ENCODE results near the gene CACNA2D3.

Gene CACNA2D3

DNA sequence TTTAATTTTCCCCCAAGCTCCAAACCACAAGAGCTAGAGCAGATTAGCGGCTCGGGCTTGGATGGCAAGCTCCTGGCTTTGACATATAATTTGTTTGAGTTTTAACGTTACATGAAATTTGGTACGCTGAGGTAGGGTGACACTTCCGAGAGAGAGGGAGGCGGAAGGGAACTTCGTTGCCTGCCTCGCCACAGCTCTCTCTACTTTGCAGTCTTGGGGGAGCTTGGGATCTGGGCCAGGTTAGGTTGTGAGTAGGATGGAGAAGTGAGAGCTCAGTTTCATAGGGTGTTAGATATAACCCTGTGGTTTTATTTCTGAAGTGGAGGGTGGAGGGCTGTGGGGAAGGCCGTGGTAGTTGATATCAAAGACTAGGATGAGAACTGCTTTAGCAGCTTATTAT is 765.8 kb downstream of the CACNA2D3 start:
- TF ChIP-seq POLR2AphosphoS5 (IDR thresholded peaks at IDR 0.05; ENCODE audit: borderline replicate concordance, low read depth, low read length) = no peak
- TF ChIP-seq EZH2 (IDR thresholded peaks at IDR 0.05) = no peak
- TF ChIP-seq FOXP2 (optimal IDR thresholded peaks at IDR 0.05; ENCODE audit: control extremely low read depth, extremely low read length, insufficient read depth) = no peak
- H3K36me3 ChIP-seq (ENCODE audit: insufficient read depth, low read length) = no peaks in the 10 kb centered on the region
- no peak overlapping the region for H3K27ac ChIP-seq
- no peaks in the 10 kb centered on the region for H3K9me3 ChIP-seq (ENCODE audit: low read depth, low read length)
- DNase-seq (ENCODE audit: low read depth, low spot score) = no peak
- H3K4me3 ChIP-seq = no peak overlapping the region
- no peak overlapping the region for H3K9ac ChIP-seq (ENCODE audit: insufficient read length)

DNA sequence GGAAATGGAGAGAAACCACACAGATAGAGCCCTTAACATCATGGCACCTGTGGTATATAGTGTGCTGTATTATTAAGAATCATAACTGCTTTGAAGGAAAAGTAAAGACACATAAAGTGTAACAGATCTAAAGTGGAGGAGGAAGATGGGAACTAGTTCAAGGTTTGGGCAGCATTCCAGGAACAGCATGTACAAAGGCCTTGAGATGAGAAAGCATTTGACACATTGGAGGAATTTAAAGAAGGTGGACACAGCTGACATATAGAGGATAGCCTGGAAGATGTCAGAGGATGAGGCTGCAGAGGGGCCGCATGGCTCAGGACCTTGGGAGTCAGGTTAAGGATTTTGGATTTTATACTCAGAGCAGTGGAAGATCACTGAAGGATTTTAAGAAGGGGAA is 766.5 kb downstream of the CACNA2D3 start:
- DNase-seq (ENCODE audit: low read depth, low spot score) = no peak
- no peak overlapping the region for H3K4me3 ChIP-seq
- H3K9ac ChIP-seq (ENCODE audit: insufficient read length) = no peak overlapping the region
- H3K36me3 ChIP-seq (ENCODE audit: insufficient read depth, low read length) = no peaks in the 10 kb centered on the region
- no peaks in the 10 kb centered on the region for H3K9me3 ChIP-seq (ENCODE audit: low read depth, low read length)
- H3K27ac ChIP-seq = no peak overlapping the region
- no peak for TF ChIP-seq EZH2 (IDR thresholded peaks at IDR 0.05)
- no peak for TF ChIP-seq POLR2AphosphoS5 (IDR thresholded peaks at IDR 0.05; ENCODE audit: borderline replicate concordance, low read depth, low read length)
- TF ChIP-seq FOXP2 (optimal IDR thresholded peaks at IDR 0.05; ENCODE audit: control extremely low read depth, extremely low read length, insufficient read depth) = no peak

DNA sequence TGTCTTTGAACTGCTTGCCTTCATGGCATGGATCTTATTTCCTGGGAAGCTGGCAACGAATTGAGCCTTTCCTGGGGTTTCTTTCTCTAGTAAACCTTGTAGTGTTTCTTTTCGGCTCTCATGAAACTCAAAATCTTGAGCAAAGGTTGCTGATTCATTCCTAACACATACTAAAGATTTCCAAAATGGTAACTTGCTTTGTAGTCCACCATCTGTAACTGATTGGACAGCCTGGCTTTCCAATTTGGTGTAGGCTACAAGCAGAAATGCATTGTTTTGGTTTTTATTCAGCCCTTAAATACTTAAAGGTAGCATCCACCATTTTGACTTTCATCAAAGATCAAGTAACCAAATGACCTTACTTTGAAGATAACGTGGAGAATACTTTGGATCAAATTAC is 767.4 kb downstream of the CACNA2D3 start:
- Histone ChIP-seq H3K9ac (ENCODE audit: insufficient read length) (no peak overlapping the region), H3K36me3 (ENCODE audit: insufficient read depth, low read length) (no peaks in the 10 kb centered on the region), H3K9me3 (ENCODE audit: low read depth, low read length) (no peaks in the 10 kb centered on the region), H3K4me3 (no peak overlapping the region), H3K27ac (no peak overlapping the region)
- TF ChIP-seq FOXP2 (optimal IDR thresholded peaks at IDR 0.05; ENCODE audit: control extremely low read depth, extremely low read length, insufficient read depth) (no peak), POLR2AphosphoS5 (IDR thresholded peaks at IDR 0.05; ENCODE audit: borderline replicate concordance, low read depth, low read length) (no peak), EZH2 (IDR thresholded peaks at IDR 0.05) (no peak)
- DNase-seq (ENCODE audit: low read depth, low spot score) = no peak

DNA sequence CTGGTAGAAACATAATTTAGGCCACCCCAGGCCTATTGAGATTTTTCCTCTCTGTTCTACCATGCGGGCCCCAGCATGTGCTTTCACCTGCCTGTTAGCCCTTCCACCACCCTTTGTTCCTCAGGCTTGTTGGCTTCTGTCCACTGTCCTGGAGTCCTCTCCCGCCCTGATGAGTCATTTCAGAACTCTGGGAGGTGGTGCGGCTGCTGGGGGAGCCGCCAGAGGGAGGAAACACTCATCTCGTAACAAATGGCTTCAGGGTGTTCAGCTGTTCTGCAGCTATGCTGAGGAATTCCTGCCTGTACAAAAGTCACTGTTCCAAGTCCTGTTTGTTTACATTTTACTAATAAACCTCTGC is 769.2 kb downstream of the CACNA2D3 start:
- no peak overlapping the region for H3K9ac ChIP-seq (ENCODE audit: insufficient read length)
- H3K27ac ChIP-seq = peak overlapping the region; percentile 54

DNA sequence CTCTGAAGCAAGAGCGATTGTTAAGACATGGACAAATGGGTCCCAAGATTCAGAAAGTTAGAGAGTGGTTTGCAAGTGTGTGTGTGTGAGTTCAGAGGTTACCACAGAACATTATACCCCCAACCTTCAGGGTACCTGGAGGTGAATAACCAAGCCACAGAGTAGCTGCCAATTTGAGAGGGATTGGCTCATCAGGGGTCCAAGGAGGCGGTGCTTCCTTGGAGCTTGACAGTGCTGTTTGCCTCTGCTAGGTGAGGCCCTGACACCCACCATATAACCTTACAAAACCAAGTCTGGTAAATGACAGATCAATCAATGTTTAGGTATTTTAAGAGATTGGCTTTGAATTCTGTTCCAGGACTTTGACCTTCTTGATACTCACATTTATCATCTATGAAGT is 769.8 kb downstream of the CACNA2D3 start:
- H3K4me3 ChIP-seq = no peak overlapping the region
- no peaks in the 10 kb centered on the region for H3K36me3 ChIP-seq (ENCODE audit: insufficient read depth, low read length)
- H3K9ac ChIP-seq (ENCODE audit: insufficient read length) = no peak overlapping the region
- DNase-seq (ENCODE audit: low read depth, low spot score) = no peak
- H3K27ac ChIP-seq = 0 out of 2 replicates have a peak overlapping the region, but pooled peaks have one; percentile 54
- no peaks in the 10 kb centered on the region for H3K9me3 ChIP-seq (ENCODE audit: low read depth, low read length)
- TF ChIP-seq FOXP2 (optimal IDR thresholded peaks at IDR 0.05; ENCODE audit: control extremely low read depth, extremely low read length, insufficient read depth) (no peak), POLR2AphosphoS5 (IDR thresholded peaks at IDR 0.05; ENCODE audit: borderline replicate concordance, low read depth, low read length) (no peak), EZH2 (IDR thresholded peaks at IDR 0.05) (no peak)

More for the DNA sequence above, 769.2 kb downstream of the CACNA2D3 start:
- Histone ChIP-seq H3K36me3 (ENCODE audit: insufficient read depth, low read length) (no peaks in the 10 kb centered on the region), H3K4me3 (peak overlapping the region; percentile 28; the same call in 1 of the 2 replicates), H3K9me3 (ENCODE audit: low read depth, low read length) (no peaks in the 10 kb centered on the region)
- peak; percentile 12 for DNase-seq (ENCODE audit: low read depth, low spot score)
- no peak for TF ChIP-seq FOXP2 (optimal IDR thresholded peaks at IDR 0.05; ENCODE audit: control extremely low read depth, extremely low read length, insufficient read depth)
- TF ChIP-seq EZH2 (IDR thresholded peaks at IDR 0.05) = no peak
- TF ChIP-seq POLR2AphosphoS5 (IDR thresholded peaks at IDR 0.05; ENCODE audit: borderline replicate concordance, low read depth, low read length) = no peak

DNA sequence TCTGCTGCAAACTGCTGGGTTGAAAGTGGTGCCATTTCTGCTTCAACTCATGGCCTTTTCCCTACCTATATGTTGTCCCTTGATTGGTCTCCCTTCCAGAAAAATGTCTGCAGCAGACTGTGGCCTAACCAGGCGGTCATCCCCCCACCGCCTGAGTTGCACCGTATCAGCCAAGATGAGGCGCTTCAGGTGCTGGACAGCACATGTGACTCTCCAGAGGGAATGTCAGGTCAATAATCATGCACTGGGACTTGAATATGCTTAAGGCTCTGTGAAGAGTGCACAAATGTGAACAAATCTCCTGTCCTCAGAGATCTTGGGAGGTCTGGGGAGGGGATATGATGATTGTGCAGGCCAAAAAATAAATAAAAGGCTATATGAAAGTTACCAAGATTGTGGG is 773.3 kb downstream of the CACNA2D3 start:
- Histone ChIP-seq H3K9ac (ENCODE audit: insufficient read length) (no peak overlapping the region), H3K27ac (no peak overlapping the region), H3K4me3 (no peak overlapping the region), H3K9me3 (ENCODE audit: low read depth, low read length) (no peaks in the 10 kb centered on the region), H3K36me3 (ENCODE audit: insufficient read depth, low read length) (no peaks in the 10 kb centered on the region)
- no peak for DNase-seq (ENCODE audit: low read depth, low spot score)
- TF ChIP-seq POLR2AphosphoS5 (IDR thresholded peaks at IDR 0.05; ENCODE audit: borderline replicate concordance, low read depth, low read length) (no peak), FOXP2 (optimal IDR thresholded peaks at IDR 0.05; ENCODE audit: control extremely low read depth, extremely low read length, insufficient read depth) (no peak)

DNA sequence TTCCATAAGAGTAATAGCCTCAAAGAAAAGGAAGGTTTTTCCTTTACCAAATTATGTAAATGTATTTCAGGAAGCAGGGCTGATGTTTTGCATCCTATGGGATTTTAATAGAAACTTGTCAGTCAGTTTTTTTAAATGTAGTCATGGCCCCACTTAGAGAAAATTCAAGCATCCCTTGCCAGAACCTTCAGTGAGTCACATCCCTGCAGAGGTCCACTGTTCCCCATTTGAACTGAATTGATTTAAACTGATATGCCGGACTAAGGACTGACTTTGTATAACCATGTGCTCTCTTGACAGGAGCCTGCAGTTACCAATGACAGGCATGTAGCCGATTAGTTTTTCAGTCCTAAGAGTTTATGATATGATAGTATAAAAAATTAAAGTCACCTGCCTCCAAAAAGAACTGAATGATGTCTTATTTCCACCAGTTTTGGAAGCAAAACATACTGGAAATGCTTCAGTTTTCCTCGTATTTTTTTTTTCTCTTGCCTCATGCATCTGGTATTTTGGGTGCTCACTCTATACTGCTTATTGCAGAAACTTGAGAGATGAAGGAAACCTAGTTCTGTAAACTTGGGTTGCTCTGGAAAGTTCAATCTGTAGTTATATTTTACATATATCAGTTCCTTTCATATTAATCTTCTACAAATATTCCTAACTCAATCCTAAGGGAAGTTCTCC is 774.8 kb downstream of the CACNA2D3 start:
- no peak for DNase-seq (ENCODE audit: low read depth, low spot score)
- TF ChIP-seq FOXP2 (optimal IDR thresholded peaks at IDR 0.05; ENCODE audit: control extremely low read depth, extremely low read length, insufficient read depth) = no peak
- TF ChIP-seq POLR2AphosphoS5 (IDR thresholded peaks at IDR 0.05; ENCODE audit: borderline replicate concordance, low read depth, low read length) = no peak
- TF ChIP-seq EZH2 (IDR thresholded peaks at IDR 0.05) = no peak
- no peaks in the 10 kb centered on the region for H3K9me3 ChIP-seq (ENCODE audit: low read depth, low read length)
- no peak overlapping the region for H3K9ac ChIP-seq (ENCODE audit: insufficient read length)
- H3K27ac ChIP-seq = no peak overlapping the region
- H3K4me3 ChIP-seq = no peak overlapping the region
- no peaks in the 10 kb centered on the region for H3K36me3 ChIP-seq (ENCODE audit: insufficient read depth, low read length)

DNA sequence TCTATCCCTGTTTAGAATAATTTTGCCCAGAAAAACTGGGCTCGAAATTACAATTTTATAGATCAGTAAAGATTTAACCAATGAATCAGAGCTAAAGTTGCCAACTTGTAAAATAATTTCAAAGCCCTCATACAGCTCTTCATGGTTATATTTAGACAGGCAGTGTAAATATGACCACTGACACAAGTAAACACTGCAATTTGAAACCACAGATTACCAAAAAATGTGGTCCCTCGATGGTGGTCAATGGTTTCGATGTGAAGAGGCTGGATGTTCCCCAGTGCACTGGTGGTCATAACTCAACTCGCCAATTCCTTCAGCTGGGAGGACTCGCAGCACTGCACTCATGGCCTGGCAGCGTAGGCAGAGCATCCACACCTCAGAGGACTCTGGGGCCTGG is 776.9 kb downstream of the CACNA2D3 start:
- no peak overlapping the region for H3K4me3 ChIP-seq

More for the DNA sequence above, 776.9 kb downstream of the CACNA2D3 start:
- H3K9me3 ChIP-seq (ENCODE audit: low read depth, low read length) = no peaks in the 10 kb centered on the region
- no peak for DNase-seq (ENCODE audit: low read depth, low spot score)
- no peak overlapping the region for H3K9ac ChIP-seq (ENCODE audit: insufficient read length)
- no peak overlapping the region for H3K27ac ChIP-seq
- no peak for TF ChIP-seq EZH2 (IDR thresholded peaks at IDR 0.05)
- TF ChIP-seq POLR2AphosphoS5 (IDR thresholded peaks at IDR 0.05; ENCODE audit: borderline replicate concordance, low read depth, low read length) = no peak
- no peak for TF ChIP-seq FOXP2 (optimal IDR thresholded peaks at IDR 0.05; ENCODE audit: control extremely low read depth, extremely low read length, insufficient read depth)
- no peaks in the 10 kb centered on the region for H3K36me3 ChIP-seq (ENCODE audit: insufficient read depth, low read length)
